NK-92 (cell line): Measurements from ENCODE around the gene FTSJ3.

Experiments used
- DNase-seq: peaks from one replicate; lab custom pipeline; 2025; ENCODE audit not compliant: unreplicated experiment; lab: John Stamatoyannopoulos, UW

Gene FTSJ3

GRCh38 chr17:63786971-63787711, 40.3 kb downstream of the FTSJ3 start:
- DNase-seq = no peak

- DNase-seq = no peak
These were observed 41.3 kb downstream of the FTSJ3 start for GRCh38 chr17:63786117-63786516.

DNA sequence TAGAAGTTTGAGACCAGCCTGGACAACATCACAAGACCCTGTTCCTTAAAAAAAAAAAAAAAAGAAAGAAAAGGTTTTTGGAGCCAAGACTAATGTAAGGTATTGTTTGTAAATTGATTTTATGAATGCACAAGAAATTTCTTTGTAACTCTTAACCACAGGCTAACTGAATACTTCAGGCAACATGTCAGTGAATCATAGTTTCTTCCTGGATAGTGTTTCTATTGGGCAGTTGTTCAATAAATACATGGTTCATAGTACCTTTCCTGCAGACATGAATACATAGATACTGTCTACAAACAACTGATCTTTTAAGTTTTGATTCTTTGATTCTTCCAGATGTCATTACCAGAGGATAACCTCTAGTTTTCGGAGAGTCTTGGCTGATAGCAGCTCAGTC, 41.9 kb downstream of the FTSJ3 start:
- DNase-seq = no peak

DNA sequence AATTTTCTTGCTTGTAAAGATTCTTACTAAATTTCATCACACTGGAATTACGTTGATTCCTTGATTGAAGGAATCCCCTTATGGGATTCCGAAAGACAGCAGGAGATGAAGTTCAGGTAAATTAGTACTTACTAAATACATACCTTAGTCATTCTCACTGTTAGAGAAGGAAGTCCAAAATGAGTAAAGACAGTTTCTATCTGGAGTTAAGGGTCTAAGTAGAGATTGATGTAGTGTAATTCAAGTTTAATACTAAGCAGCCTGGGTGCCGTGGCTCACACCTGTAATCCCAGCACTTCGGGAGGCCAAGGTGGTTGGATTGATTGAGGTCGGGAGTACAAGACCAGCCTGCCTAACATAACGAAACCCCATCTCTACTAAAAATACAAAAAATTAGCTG, 43.9 kb downstream of the FTSJ3 start:
- no peak for DNase-seq

DNA sequence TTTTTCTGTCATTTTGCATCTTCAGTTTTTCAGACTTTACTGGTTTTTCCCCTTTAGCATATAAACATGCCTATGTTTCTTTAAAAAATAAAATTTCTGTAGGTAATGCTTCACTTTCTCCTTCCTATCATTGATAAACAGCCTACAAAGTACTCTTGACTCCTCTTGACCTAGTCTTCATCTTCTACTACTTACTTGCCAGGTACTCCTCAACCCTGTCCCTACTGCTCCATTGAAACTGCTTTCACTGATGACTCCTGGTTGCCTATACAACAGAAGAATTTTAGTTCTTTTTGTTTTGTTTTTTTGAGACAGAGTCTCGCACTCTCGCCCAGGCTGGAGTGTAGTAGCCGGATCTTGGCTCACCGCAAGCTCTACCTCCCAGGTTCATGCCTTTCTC, 46.5 kb downstream of the FTSJ3 start:
- no peak for DNase-seq

DNA sequence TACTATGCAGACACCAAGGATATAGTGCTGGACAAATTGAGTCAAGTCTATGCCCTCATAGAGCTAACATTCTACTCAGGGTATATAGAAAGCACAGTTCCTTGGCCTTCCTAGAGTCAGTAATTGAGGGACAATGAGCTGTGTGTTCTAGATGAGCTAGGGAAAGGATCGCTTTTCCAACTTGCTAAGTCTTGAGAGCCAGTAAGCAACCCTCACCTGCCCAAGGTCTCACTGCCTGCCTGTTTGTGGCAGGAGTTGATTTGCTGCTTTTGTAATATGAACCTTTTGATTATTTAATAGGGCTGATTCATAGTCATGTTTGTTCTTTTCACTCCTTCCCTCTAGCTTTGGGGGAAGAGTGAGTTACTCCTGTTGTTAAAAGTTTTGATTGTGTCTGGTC, 47.0 kb downstream of the FTSJ3 start:
- DNase-seq = no peak

GRCh38 chr17:63775420-63775819, 52.0 kb downstream of the FTSJ3 start:
- DNase-seq = no peak

DNA sequence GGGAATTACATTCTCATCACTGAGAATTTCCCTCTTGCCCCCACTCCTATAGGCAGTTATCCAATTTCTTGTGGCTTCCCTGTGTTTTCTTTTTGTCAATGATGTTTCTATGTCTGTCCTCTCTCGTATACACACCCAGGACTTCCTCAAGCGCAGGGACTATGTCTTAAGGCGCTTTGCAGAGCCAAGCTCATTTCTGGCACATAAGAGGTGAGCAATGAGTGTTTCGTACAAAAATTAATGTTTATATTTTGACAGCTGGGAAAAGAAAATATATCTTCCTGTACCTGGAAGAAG, 52.5 kb downstream of the FTSJ3 start:
- no peak for DNase-seq

DNA sequence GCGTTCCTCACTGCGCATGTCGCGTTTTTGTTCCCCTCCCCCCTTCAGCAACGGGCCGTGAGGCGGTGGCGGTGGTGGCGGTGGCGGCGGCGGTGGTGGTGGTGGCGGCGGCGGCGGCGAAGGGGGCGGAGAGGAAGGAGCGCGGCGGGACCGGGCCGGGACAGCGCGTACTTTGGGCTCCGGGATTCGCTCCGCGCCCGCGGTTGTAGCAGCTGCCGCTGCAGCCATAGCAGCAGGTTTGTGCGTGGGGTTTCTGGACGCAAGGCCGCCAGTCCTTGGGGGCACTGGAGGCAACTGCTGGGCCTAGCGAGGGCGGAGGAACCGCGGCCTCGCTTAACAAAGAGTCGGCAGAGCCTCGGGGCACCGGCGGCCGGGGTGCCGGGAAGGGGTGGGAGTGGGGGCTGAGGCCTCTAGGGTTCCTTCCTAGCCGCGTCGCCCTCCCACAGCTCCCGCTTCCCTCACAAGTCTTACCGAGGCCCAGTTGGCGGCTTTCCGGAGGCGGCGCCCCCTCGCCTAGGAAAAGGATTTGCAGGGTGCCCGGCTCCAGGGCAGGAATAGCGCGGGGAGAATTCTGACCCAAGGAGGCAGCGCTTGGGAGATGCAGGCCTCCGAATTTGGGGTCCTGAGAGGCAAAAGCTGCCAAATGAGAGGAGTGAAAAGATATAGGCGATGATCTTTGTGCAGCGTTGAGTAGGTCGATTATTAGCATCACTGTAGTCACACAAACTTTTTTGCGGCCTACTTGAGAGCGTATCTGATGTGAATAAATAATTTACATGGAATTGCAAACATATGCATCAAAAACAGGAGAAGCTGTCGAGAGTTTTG, 53.1 kb downstream of the FTSJ3 start, which contains the start of gene DDX42:
Gene DDX42 (plus strand): TSS at position 30 of the 828 bp plus-strand sequence. CDS start 12,880 bp downstream, outside the sequence.
- DNase-seq = peak; percentile 67

GRCh38 chr17:63773272-63774140, 54.0 kb downstream of the FTSJ3 start, which contains the start of gene CCDC47:
Gene CCDC47, minus strand, starts transcription at chr17:63773597. Its CDS starts 7,422 bp downstream, at chr17:63766175.
- DNase-seq = peak; percentile 93

DNA sequence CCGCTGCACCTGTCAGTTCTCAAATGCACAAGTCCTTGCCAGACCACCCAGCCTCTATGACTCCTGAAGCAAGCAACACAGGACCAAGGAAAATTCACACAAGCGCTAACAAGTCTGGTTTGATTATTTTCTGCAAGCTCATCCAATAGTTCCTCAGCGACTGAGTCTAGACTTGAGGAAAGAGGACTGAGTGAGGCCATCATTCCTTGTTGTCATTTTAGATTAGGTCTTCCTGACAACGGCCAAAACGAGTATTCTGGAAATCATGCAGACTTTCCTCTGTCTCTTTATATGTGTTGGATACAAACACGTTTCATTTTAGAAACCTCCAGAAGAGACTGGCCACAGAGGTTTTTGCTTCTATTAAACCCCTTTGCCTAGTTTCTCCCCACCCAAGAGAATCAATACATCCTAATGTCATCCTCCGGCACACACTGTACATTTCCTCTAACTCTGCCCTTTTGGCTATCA, 54.6 kb downstream of the FTSJ3 start:
- DNase-seq = no peak
